ENCODE measurements around the gene ZRANB3. TPM values are rescaled to one million over a fixed set of nuclear protein-coding genes. Genes with fewer than 3 reads are reported as not detected.

The ZRANB3 gene
- total RNA-seq, 1 donor from 2014 or later: 7.0 TPM

GRCh38 chr2:135159191-135159590, 371.8 kb downstream of the ZRANB3 start:
- Mint-ChIP-seq H3K27me3 (ENCODE audit: low read depth) (no peaks in the 10 kb centered on the region), H3K4me3 (ENCODE audit: unreplicated experiment) (no peak overlapping the region), H3K36me3 (ENCODE audit: low read depth) (peaks cover 37% of the 10 kb centered on the region), H3K27ac (ENCODE audit: unreplicated experiment) (no peak overlapping the region), H3K4me1 (ENCODE audit: low read depth) (no peaks in the 10 kb centered on the region), H3K9me3 (ENCODE audit: low read depth) (no peaks in the 10 kb centered on the region)
- TF ChIP-seq CTCF (IDR thresholded peaks at IDR 0.05): no peak
- DNase-seq (ENCODE audit: low spot score): no peak

- no peak for DNase-seq (ENCODE audit: low spot score)
- TF ChIP-seq CTCF (IDR thresholded peaks at IDR 0.05): no peak
- Mint-ChIP-seq H3K27me3 (ENCODE audit: low read depth) (no peaks in the 10 kb centered on the region), H3K4me1 (ENCODE audit: low read depth) (no peaks in the 10 kb centered on the region), H3K4me3 (ENCODE audit: unreplicated experiment) (no peak overlapping the region), H3K9me3 (ENCODE audit: low read depth) (no peaks in the 10 kb centered on the region), H3K36me3 (ENCODE audit: low read depth) (peaks cover 42% of the 10 kb centered on the region), H3K27ac (ENCODE audit: unreplicated experiment) (peak overlapping the region; percentile 38)
Observed at GRCh38 chr2:135157856-135158255, 373.2 kb downstream of the ZRANB3 start.

GRCh38 chr2:135154962-135155361, 376.1 kb downstream of the ZRANB3 start:
- no peak overlapping the region for H3K4me3 Mint-ChIP-seq (ENCODE audit: unreplicated experiment)
- TF ChIP-seq CTCF (IDR thresholded peaks at IDR 0.05): no peak
- no peaks in the 10 kb centered on the region for H3K9me3 Mint-ChIP-seq (ENCODE audit: low read depth)
- no peaks in the 10 kb centered on the region for H3K27me3 Mint-ChIP-seq (ENCODE audit: low read depth)
- no peak for DNase-seq (ENCODE audit: low spot score)
- H3K27ac Mint-ChIP-seq (ENCODE audit: unreplicated experiment): no peak overlapping the region
- peaks cover 17% of the 10 kb centered on the region for H3K4me1 Mint-ChIP-seq (ENCODE audit: low read depth)
- peaks cover 54% of the 10 kb centered on the region for H3K36me3 Mint-ChIP-seq (ENCODE audit: low read depth)

GRCh38 chr2:135152361-135152760, 378.7 kb downstream of the ZRANB3 start:
- Mint-ChIP-seq H3K27me3 (ENCODE audit: low read depth) (no peaks in the 10 kb centered on the region), H3K27ac (ENCODE audit: unreplicated experiment) (no peak overlapping the region), H3K4me3 (ENCODE audit: unreplicated experiment) (no peak overlapping the region), H3K36me3 (ENCODE audit: low read depth) (peaks cover 35% of the 10 kb centered on the region), H3K9me3 (ENCODE audit: low read depth) (no peaks in the 10 kb centered on the region), H3K4me1 (ENCODE audit: low read depth) (peaks cover 22% of the 10 kb centered on the region)
- no peak for TF ChIP-seq CTCF (IDR thresholded peaks at IDR 0.05)
- no peak for DNase-seq (ENCODE audit: low spot score)

GRCh38 chr2:135151615-135152014, 379.4 kb downstream of the ZRANB3 start:
- DNase-seq (ENCODE audit: low spot score): no peak
- no peaks in the 10 kb centered on the region for H3K27me3 Mint-ChIP-seq (ENCODE audit: low read depth)
- no peak overlapping the region for H3K4me3 Mint-ChIP-seq (ENCODE audit: unreplicated experiment)
- H3K9me3 Mint-ChIP-seq (ENCODE audit: low read depth): no peaks in the 10 kb centered on the region
- H3K4me1 Mint-ChIP-seq (ENCODE audit: low read depth): peaks cover 22% of the 10 kb centered on the region
- peaks cover 33% of the 10 kb centered on the region for H3K36me3 Mint-ChIP-seq (ENCODE audit: low read depth)
- no peak overlapping the region for H3K27ac Mint-ChIP-seq (ENCODE audit: unreplicated experiment)
- TF ChIP-seq CTCF (IDR thresholded peaks at IDR 0.05): no peak

All from chondrocyte (in vitro differentiated cells).